Measurements from ENCODE around the gene ABCG2. TPM values are rescaled to one million over a fixed set of nuclear protein-coding genes. Genes with fewer than 3 reads are reported as not detected.

The ABCG2 gene
- total and polyA plus RNA-seq, 2 of the 8 experiments (the other 6 are each of a cell fraction or from before 2014, with no cell fraction given): 2.4 to 4.6 TPM

- TF ChIP-seq HDAC2 (IDR thresholded peaks at IDR 0.05; ENCODE audit: borderline replicate concordance in 1 of 2, low read depth in 2 of 2, low read length in 2 of 2) (no peak), GTF2F1 (IDR thresholded peaks at IDR 0.05; ENCODE audit: borderline replicate concordance, low read depth, low read length) (no peak), POLR2AphosphoS5 (IDR thresholded peaks at IDR 0.05; ENCODE audit: low read depth, low read length) (no peak)
These were observed 103.5 kb downstream of the ABCG2 start (continued) for GRCh38 chr4:88054901-88055300.
